HG02763 (cell line): Measurements from ENCODE around the gene ANKRD36C.
A peak's percentile ranks its signal among the peaks of the same experiment; 100 is the strongest.
"Not testable (repeated sequence)": the region's sequence is repeated elsewhere in the genome, so short reads cannot be mapped to it uniquely, and the experiment has no call there.

Experiments used
- ATAC-seq: cut with Tn5 transposase; IDR thresholded peaks from one replicate; pipeline ENCODE4 v1.9.1; 2021; ENCODE audit warnings: mild to moderate bottlenecking, moderate library complexity; ENCODE audit not compliant: unreplicated experiment

Gene ANKRD36C

DNA sequence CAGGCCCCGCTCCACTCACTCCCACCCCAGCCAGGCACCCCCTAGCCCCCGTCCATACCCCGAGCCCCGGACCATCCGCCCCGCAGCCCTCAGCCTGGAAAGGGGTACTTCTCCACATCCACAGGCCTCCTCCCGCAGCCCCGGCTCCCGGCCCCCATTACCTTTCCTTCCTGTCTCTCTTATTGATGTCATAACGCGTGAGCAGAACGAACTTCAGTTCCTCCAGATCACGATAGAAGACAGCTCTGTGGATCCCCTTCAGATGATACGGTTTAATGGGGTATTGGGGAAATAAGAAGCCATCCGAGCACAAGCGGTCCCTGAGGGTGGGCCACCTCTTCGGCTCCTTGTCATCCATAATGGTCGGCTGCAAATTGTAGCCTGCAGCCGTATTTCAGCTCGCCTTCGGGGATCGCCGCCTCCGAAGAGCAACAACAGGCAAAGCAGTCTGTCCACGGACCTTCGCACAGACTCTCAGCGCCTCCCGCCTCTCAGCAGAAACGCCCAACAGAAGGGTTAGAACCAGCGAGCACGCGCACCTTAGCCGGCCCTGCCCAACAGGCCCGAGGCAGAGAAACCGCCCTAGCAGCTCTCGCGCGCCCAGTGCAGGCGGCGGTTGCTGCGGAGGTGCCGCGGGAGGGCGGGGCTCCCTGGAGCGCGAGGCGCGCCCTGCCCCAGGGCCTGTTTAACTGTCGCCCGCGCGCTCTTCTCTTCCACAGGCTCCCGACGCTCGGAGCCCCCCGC lies at the start of gene ANKRD36C:
Gene ANKRD36C, minus strand, starts transcription at position 474 of the 744 bp plus-strand sequence. Its CDS starts 116 bp downstream, at position 358.
- ATAC-seq: peak; percentile 94

DNA sequence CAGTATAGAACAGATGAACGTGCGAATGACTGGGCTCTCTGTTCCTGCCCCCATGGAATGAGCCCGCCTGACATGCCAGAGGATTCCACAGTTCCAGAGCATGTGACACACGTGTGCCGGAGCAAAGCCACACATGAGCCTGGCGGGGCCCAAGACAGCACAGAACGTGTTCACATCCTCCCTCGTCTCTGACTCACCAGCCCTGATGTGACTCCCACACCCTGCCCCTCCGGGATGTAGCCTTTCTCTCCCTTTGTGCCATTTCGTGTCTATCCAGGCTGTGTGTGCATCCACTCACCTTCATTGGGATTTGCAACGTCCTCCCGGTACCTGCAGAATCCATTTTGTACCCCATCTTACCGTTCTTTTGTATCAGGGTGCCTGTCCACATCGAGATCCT lies 43.9 kb upstream of the ANKRD36C start:
- not testable (repeated sequence) for ATAC-seq

DNA sequence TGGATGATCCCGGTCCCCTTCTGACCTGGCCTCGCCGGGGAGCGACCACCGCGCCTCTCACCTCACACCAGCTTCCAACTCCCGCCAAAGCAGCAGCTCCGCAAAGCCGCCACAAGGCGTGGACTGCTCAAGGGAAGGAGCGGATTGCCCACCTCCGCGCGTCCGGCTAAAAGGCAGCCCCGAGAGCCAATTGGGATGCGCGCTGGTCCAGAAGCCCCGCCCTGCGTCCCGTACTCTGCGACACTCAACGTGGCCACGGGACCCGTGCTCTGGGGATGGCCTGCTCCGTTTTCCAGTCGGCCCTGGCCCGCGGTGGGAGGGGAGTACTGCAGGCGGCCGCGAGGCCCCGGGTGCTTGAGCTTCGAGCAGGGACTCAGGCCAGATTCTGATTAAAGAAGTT lies 43.2 kb upstream of the ANKRD36C start, which contains the start of gene GPAT2:
Gene GPAT2, minus strand, starts transcription at position 125 of the 400 bp plus-strand sequence. CDS start 2,557 bp downstream, outside the sequence.
- ATAC-seq: not testable (repeated sequence)

DNA sequence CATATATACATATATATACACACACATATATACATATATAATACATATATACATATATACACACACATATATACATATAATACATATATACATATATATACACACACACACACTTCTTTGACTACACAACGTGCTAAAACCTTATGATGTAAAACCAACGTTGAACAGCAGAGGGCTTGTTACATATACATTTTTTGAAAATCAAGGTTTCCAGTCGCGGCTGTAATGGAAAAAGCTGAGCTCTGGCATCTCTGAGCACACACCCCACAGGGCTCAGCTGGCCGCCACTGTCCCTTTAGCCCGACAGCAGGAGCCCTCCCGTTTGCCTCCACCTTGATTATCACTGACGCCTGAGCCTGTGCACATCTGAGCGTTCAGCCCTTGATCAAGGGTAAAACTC lies 42.4 kb upstream of the ANKRD36C start:
- ATAC-seq: not testable (repeated sequence)

DNA sequence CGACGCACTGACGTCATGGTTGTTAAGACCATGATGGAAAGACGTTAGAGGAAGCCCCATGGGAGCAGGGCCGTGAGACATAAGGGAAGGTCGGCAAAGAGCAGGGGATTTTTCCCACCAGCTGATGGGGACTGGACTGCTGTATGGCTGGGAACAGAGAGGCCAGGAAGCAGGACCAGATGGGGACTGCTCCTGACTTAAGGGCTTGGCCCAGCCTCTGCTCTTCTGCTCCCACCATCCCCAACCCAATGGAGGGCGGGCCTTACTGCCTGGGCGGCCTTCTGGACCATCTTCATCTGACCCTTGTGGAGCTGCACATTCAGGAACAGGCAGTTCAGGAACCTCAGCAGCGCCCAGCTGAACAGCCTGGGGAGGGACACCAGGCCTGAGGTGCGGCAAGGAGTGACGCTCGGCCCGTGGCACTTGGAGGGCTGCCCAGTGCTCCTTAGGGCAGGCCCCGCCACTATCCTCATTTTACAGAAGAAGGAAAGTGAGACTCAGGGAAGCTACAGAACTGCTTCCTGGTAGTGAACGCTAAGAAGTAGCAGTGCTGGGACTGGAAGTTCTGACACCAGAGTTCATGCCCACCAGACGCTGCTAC lies 36.2 kb upstream of the ANKRD36C start:
- ATAC-seq: not testable (repeated sequence)

DNA sequence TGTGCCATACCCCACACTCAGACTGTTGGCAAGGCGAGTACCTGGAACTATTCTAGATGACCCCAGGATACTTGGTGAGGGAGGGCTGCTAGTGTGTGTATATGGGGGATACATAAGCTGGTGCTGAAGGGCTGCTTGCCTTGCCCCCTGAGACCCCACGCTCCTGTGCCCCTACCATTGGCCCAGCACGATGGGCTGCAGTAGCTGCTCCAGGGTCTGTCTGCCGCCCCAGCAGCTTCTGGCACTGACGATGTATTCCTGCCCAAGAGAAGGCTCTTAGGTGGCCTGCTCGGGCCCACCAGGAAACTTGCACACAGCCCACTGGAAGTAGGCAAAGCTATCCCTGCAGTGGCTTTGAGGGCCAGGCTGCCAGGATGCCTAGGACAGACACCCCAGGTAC lies 34.1 kb upstream of the ANKRD36C start:
- ATAC-seq: not testable (repeated sequence)

DNA sequence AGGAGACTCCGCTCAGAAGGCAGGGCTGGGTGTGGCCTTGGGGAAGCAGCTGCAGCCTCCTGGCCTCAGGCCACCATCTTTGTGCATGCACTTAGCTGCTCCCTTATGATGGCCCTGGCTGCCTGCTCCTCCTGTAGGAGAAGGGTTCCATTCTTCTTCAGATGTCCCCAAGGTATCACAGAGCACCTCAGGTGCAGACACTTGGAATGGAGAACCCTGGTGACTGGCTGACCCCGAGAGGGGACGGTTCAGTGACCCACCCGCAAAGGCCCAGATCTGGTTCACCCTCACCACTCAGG lies 33.5 kb upstream of the ANKRD36C start:
- no peak for ATAC-seq

DNA sequence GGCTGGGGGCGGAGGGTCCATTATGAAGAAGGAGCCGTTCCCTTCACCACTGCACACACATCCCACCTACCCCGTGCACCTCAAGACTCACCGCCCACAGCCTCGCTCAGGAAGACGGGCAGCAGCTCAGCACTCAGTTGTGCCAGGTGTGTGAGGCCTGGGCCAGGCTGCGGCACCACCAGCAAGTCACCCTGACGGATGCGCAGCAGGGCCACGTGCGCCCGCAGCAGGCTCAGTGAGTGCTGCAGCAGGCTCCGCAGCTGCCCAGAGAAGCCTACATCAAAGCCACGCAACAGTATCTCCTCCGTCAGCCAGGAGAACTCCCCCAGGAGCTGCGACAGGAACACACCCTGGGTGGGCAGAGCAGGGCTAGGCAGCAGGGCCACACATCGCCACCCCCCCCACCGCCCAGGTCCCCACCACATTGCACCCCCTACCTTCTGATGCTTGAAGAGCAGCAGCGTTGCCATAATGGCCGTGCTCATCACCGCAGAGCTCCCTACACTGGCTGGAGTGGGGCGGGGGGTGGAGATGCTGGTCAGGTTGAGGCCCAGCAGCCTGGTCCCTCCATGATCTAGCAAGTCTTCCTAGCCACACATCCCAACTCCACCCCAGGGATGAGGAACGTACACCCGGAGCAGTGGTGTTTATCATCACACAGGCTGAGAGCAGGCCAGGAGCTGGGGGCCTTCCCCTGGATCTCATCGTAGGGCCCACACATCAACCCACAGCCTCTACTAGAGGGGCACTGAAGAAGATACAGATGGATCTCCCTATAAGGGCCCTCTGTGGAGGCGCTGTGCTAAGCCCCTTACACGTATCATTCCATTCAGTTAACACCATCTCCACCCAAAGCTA lies 32.9 kb upstream of the ANKRD36C start:
- ATAC-seq: no peak

DNA sequence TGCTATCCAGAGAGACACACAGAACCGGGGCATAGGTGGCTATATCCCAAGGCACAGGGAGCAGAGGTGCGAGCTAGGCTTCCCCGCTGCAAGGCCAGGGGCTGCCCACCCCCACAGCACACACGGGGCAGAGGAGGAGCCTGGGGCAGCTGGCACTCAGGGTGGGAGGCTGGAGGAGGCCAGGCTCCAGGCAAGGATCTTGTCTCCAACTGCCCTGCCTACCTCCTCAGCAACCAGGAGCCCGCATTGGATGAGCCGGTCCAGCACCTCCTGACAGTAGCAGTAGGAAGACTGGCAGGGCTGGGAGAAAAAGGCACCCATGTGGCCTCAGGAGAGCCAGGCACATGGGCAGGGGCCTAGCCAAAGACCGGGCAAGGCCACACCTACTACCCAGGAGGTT lies 32.1 kb upstream of the ANKRD36C start:
- not testable (repeated sequence) for ATAC-seq

DNA sequence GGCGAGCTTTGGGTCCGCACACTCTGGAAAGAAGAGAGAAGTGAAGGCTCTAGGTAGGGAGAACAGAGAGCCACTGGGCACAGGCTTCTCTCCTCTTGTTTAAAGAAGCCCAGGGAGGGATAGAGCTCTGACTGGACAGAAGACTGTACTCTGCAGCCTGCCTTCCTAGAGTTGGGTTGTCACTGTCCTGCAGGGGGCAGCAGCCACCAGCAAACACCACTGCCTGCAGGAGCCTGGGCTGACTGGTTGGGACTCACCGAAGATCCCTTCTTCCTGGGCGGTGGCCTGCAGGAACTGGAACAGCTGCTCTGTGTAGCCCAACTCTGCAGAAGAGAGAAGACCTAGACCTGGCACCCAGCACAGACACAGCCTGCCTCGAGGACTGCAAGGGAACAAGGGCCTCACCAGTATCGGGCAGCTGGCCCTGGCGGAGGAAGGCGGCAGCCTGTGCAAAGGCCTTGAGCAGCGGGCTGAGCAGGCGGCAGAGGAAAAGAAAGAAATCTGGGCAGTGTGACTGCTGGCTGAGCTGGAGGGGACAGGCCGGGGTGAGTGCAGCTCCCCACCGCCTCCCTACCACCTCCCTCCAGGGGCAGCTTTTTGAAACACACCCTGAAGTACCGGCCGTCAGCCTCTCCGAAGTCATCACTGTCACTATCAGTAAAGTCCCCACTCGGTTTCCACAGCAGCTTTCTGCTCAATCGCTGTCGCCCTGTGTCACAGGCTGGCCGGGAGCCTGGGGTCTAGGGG lies 31.2 kb upstream of the ANKRD36C start:
- not testable (repeated sequence) for ATAC-seq

DNA sequence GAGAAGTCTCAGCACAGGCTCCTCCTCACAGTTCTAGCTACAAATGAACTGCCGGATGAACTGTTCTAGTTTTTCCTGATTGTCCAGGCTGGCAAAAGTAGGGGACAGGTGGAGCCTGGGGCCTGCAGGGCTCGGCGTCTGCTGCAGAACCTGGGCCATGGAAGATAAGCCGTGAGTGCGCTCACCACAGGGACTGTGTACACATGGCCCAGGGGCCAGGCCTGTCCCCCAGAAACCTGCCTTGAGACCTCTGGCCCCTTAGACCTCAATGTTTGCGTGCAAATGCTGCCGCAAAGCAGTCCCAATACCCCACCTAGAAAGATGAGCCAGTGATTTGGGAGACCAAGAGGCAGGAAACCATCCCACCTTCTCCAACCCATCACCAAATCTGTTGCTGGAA lies 30.5 kb upstream of the ANKRD36C start:
- not testable (repeated sequence) for ATAC-seq

DNA sequence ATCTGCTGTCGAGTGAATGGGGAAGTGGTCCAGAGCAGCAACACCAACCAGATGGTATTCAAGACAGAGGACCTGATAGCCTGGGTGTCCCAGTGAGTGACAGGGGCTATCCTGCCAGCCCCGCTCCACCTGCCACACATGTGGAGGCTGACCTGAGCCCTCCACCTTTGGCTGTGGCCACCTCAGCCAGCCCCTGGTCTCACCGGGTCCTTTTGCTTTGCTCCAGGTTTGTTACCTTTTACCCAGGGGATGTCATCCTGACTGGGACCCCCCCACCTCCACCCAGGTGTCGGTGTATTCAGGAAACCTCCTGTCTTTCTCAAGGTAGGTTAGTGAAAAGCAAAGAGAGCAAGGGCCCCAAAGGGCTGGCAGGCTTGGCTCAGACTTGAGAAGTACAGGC lies 29.5 kb upstream of the ANKRD36C start:
- ATAC-seq: not testable (repeated sequence)

DNA sequence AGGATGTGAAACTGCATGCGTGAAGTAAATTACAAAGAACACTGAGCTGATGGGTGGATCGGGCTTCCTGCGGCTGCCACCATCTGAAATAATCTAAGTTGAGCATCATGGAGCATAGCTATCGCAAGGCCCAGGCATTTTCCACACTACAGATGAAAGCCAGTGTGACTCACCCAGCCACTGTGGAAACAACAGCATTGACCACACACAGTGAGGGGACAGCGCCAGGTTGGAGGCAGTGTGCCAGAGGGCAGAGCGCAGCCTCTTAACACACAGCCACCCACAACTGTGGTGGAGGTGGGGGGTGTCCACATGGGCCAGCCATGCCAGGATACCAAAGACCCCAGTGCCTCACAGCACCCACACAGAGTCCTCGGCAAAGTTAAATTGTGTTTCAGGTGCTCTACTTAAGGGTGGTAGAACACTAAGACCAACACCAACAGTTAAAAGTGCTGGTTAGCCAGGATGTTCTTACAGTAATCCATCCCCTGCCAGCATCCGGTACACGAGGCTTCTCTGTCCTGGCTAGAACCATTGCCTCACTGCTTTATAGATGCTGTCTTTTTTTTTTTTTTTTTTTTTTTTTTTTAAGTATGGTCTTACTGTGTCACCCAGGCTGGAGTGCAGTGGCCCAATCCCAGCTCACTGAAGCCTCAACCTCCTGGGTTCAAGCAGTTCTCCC lies 28.4 kb upstream of the ANKRD36C start:
- ATAC-seq: not testable (repeated sequence)

DNA sequence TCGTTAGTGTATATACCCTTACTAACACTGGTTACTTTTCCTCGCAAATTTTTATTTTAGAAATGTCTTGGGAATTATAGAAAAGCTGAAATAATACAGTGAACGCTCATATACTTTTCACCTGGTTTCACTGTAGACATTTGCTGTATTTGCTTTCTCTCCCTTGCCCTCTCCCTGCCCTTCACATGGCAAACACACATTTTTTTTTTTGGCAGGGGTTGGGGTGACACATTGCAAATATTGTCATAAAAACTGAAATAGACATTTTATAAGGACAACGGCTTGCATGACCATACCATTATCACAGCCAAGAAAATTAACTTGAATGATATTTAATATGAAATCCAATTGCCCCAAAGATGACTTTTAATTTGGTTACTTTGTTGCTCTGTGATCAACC lies 24.7 kb upstream of the ANKRD36C start:
- ATAC-seq: not testable (repeated sequence)

DNA sequence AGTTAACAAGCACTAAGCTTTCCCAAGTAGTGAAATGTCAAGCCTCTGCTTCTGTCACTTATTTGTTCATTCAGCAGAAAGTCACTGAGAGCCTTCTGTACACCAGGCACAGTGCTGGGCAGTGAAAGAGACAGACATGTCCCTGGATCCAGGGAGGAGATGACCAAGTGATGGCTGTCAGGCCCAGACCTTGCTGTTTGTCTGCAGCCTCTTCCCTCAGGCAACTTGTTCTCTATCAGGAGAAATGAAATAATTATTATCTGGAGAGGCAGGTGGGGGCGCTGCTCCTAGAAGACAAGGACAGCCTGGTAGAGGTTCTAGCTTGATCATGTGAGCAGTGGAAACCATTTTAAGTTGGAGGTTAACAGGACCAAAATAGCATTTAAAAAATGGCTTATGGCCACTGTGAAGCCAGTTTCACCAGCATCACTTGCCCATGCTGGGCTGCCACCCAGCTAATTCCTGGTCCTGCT lies 21.2 kb upstream of the ANKRD36C start:
- not testable (repeated sequence) for ATAC-seq

DNA sequence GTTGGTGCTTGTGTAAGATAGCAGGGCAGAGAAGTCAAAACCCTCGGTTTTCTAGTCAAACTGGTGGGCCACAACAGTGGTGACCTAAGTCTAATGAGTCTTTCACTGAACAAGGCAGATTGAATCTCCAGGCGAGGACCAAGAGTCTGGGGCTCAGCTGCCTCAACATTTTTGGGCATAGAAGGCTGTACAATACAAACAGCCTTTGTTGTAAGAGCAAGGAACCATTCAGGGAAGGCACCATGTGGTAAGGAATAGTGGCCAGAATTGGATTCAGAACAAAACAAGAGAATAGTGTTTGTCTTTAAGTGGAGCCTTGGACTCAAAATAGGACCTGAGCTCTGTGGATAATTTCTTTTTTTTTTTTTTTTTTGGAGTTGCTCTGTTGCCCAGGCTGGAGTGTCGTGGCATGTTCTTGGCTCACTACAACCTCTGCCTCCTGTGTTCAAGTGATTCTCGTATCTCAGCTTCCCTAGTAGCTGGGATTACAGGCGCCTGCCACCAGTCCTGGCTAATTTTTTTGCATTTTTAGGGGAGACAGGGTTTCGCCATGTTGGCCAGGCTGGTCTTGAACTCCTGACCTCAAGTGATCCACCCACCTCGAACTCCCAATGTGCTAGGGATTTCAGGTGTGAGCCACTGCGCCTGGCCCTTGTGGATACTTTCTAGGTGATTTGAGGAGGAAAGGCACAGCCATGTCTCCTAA lies 20.6 kb upstream of the ANKRD36C start:
- not testable (repeated sequence) for ATAC-seq

DNA sequence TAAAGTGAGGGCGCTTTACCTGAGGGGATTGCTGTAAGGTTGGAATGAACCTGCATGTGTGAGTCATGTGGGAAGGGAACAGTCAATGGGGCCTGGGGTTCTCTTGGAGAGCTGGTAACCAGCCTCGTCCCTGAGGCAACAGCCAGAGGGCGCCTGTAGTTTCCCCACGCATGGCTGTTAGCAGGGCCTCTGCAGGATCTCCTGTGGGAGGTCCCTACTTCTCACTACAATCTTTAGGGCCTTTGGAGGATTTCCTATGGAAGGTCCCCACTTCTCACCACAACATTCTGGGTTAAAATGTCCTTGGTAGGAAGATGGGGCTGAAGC lies 19.5 kb upstream of the ANKRD36C start:
- peak; percentile 14 for ATAC-seq

DNA sequence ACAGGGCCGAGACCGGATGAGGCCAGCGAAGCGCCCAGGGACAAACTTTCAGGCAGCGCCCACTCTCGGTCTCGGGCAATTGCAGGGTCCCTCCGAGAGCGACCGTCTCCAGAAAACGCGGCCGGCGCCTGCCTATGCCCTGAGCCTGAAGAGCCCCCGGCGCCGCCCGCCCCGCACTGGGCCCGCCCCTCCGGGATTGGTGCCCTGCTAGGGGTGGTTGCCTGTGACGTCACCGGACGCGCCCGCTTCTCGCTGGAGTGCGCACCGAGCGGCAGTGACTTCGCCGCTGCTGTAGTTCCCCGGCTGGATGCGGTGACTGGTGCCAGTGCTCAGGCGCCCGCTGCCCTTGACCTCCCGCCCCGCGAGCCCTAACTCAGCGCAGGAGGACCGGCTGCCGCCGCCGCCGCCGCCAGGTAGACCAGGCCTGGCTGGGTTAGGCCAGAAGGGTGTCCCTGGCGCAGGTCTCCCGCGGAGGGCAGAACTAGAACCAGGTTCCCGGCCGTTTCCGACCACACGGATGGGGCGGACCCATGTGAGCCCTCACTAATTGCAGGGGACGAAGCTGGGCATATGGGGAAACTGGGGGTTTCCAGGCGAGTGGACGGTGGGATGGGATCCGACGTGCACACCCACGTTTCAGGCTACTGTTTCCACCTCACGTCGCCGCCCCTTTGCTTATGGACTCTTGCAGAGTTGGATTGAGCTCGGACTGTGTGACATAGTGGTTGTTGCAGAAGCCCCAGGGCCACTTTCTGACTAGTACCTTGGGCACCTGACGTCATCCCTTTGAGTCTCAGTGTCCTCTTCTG lies 18.9 kb upstream of the ANKRD36C start:
- ATAC-seq: peak; percentile 99

DNA sequence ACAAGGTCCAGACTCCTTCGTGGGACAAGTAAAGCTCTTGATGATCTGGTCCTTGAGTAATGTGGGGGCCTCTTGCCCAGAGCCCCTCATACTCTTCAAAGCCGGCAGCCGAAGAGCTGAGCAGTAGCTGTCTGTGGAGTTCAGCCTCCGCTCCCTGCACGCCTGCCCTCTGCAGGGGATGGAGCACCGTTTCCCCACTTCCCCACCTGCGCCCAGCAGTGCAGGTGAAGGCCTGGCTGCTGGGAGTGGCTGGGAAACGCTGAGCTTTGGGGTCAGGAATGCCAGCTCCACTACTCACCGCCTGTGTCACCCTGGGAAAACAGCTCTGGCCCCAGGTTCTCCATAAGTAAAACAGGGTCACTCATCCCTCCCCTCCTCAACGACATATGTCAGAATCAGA lies 18.2 kb upstream of the ANKRD36C start:
- not testable (repeated sequence) for ATAC-seq
